Activated CD4-positive, alpha-beta T cell treated with anti-CD3 and anti-CD28 coated beads, Interleukin-2, Interleukin-4, amounts not matched to agents 100 ng/mL and 50 ng/mL, durations not matched to agents 16 hours and 8 hours (primary cell): ENCODE measurements around the gene STXBP1.

Experiments
- DNase-seq: peaks from one replicate; pipeline ENCODE4 v3.0.0-alpha.2; 2020; ENCODE audit warnings: low spot score

STXBP1 gene

GRCh38 chr9:127735530-127736185, 123.6 kb downstream of the STXBP1 start:
- DNase-seq: no peak

GRCh38 chr9:127738666-127739065, 126.6 kb downstream of the STXBP1 start:
- DNase-seq: no peak

- no peak for DNase-seq
Measured at GRCh38 chr9:127739614-127740330, 127.7 kb downstream of the STXBP1 start.

GRCh38 chr9:127741831-127742434, 129.9 kb downstream of the STXBP1 start:
- DNase-seq: no peak
